Left cardiac atrium (tissue), 4 donors: ENCODE measurements around the gene MYO18A. TPM values are rescaled to one million over a fixed set of nuclear protein-coding genes. Genes with fewer than 3 reads are reported as not detected.

Source experiments
- ATAC-seq, 2 donors: fragments of 200-7000 bp; cut with Tn5 transposase; one replicate each; pipeline ENCODE4 v1.9.1; 2020; ENCODE audit warnings: mild to moderate bottlenecking in 2 of 2, moderate library complexity in 2 of 2
- DNase-seq: peaks from one replicate; pipeline ENCODE4 v3.0.0-alpha.2; 2020
- intact Hi-C, 2 donors: fragments of 100-400 bp; cut with DNase I; formaldehyde crosslinking; loops; one replicate each; pipeline versions ENCODE4 v1.14.1 to v1.15.1; 2022 to 2023
- total RNA-seq, 2 donors: library from RNA; stranded (reverse); fragmentation: NEBNext Ultra II Directional; extraction: Animal tissue kit (Norgen Biotek cat#: 25700); gene quantifications; one replicate each; pipeline ENCODE4 v1.2.1, GENCODE V29; 2021
- donor health status: DM: no; HTN: yes; CAD: no.
- donor health status: DM: no; HTN: yes; CAD: no; lungs with severe emphysema.
- donor health status: DM: yes; HTN: yes; CAD: no.
- donor health status: Dilated cardiomyopathy.

The MYO18A gene
- total RNA-seq, 2 donors from 2014 or later = 179 to 190 TPM

- intact Hi-C loops = no loop called here
- ATAC-seq (peak in 1 of 2 donors; percentile 7), DNase-seq (no peak)
Measured at GRCh38 chr17:29079433-29079832, 100.8 kb downstream of the MYO18A start.

GRCh38 chr17:29078183-29079045 lies 101.8 kb downstream of the MYO18A start:
- DNase-seq (peak; percentile 53), ATAC-seq (peak; percentile 43 to 77)
- intact Hi-C loops = no loop called here

- DNase-seq (no peak), ATAC-seq (no peak)
- intact Hi-C loops = no loop called here
Measured at GRCh38 chr17:29077320-29077719, 102.9 kb downstream of the MYO18A start.

- no peak for DNase-seq
- intact Hi-C loops = no loop called here
- ATAC-seq = no peak
Measured at GRCh38 chr17:29076722-29077121, 103.5 kb downstream of the MYO18A start.

GRCh38 chr17:29076087-29076486 lies 104.1 kb downstream of the MYO18A start:
- no peak for DNase-seq
- no peak for ATAC-seq
- intact Hi-C loops = no loop called here

- DNase-seq = no peak
- intact Hi-C loops = no loop called here
- no peak for ATAC-seq
Measured at GRCh38 chr17:29074488-29074887, 105.7 kb downstream of the MYO18A start.

GRCh38 chr17:29073520-29073919 lies 106.7 kb downstream of the MYO18A start:
- intact Hi-C loops = no loop called here
- ATAC-seq = no peak
- no peak for DNase-seq

GRCh38 chr17:29073045-29073444 lies 107.2 kb downstream of the MYO18A start:
- intact Hi-C loops = no loop called here
- no peak for DNase-seq
- no peak for ATAC-seq

- DNase-seq (no peak), ATAC-seq (no peak)
- intact Hi-C loops = no loop called here
Measured at GRCh38 chr17:29071303-29071702, 108.9 kb downstream of the MYO18A start.

- intact Hi-C loops = no loop called here
Measured at GRCh38 chr17:29070781-29071180, 109.4 kb downstream of the MYO18A start.

GRCh38 chr17:29070308-29070707 lies 109.9 kb downstream of the MYO18A start:
- DNase-seq (no peak), ATAC-seq (peak; percentile 4 to 9)
- intact Hi-C loops = no loop called here

More at GRCh38 chr17:29070781-29071180, 109.4 kb downstream of the MYO18A start:
- DNase-seq (no peak), ATAC-seq (peak in 1 of 2 donors; percentile 12)

- ATAC-seq (peak; percentile 29 to 34), DNase-seq (peak; percentile 44)
- intact Hi-C loops = no loop called here
Measured at GRCh38 chr17:29069526-29070041, 110.6 kb downstream of the MYO18A start.

- no peak for DNase-seq
- intact Hi-C loops = no loop called here
Measured at GRCh38 chr17:29068818-29069217, 111.4 kb downstream of the MYO18A start.

GRCh38 chr17:29066606-29067005 lies 113.6 kb downstream of the MYO18A start:
- DNase-seq (no peak), ATAC-seq (no peak)
- intact Hi-C loops = no loop called here

More at GRCh38 chr17:29068818-29069217, 111.4 kb downstream of the MYO18A start:
- ATAC-seq = no peak

- DNase-seq = no peak
- no peak for ATAC-seq
- intact Hi-C loops = no loop called here
Measured at GRCh38 chr17:29066047-29066446, 114.2 kb downstream of the MYO18A start.

GRCh38 chr17:29063992-29064391 lies 116.2 kb downstream of the MYO18A start:
- intact Hi-C loops = no loop called here
- ATAC-seq = no peak
- DNase-seq = no peak

- DNase-seq (no peak), ATAC-seq (no peak)
- intact Hi-C loops = no loop called here
Measured at GRCh38 chr17:29062215-29062614, 118.0 kb downstream of the MYO18A start.

GRCh38 chr17:29061036-29061435 lies 119.2 kb downstream of the MYO18A start:
- DNase-seq (no peak), ATAC-seq (peak; percentile 42 to 76)

GRCh38 chr17:29060475-29060874 lies 119.7 kb downstream of the MYO18A start:
- DNase-seq (no peak), ATAC-seq (peak in 1 of 2 donors; percentile 66)
- intact Hi-C loops = no loop called here

More at GRCh38 chr17:29061036-29061435, 119.2 kb downstream of the MYO18A start:
- intact Hi-C loops = no loop called here

- intact Hi-C loops = no loop called here
Measured at GRCh38 chr17:29059281-29059680, 120.9 kb downstream of the MYO18A start.

GRCh38 chr17:29058391-29058790 lies 121.8 kb downstream of the MYO18A start:
- intact Hi-C loops = no loop called here

More at GRCh38 chr17:29059281-29059680, 120.9 kb downstream of the MYO18A start:
- DNase-seq (no peak), ATAC-seq (peak in 1 of 2 donors; percentile 55)

More at GRCh38 chr17:29058391-29058790, 121.8 kb downstream of the MYO18A start:
- DNase-seq (no peak), ATAC-seq (no peak)
